Mammary epithelial cell (primary cell): ENCODE data around the gene NEK6.

ENCODE experiments used
- EZH2 ChIP-seq: IDR thresholded peaks from 2 replicates; pipeline ENCODE4 v1.6.1; 2012; ENCODE audit warnings: low read length, inconsistent platforms, borderline replicate concordance
- TF ChIP-seq, protein P1 (sequence below), 2 donors: IDR thresholded peaks in 1 of 2; conservative IDR thresholded peaks in 1 of 2; 2 replicates each; pipeline ENCODE4 v1.5.1; 2011 to 2012; ENCODE audit warnings: inconsistent platforms in 2 of 2, low read length in 2 of 2, mild to moderate bottlenecking in 2 of 2, control low read depth in 1 of 2, low read depth in 1 of 2; ENCODE audit not compliant: insufficient read depth in 1 of 2; ENCODE audit errors: extremely low read depth in 1 of 2

DNA sequence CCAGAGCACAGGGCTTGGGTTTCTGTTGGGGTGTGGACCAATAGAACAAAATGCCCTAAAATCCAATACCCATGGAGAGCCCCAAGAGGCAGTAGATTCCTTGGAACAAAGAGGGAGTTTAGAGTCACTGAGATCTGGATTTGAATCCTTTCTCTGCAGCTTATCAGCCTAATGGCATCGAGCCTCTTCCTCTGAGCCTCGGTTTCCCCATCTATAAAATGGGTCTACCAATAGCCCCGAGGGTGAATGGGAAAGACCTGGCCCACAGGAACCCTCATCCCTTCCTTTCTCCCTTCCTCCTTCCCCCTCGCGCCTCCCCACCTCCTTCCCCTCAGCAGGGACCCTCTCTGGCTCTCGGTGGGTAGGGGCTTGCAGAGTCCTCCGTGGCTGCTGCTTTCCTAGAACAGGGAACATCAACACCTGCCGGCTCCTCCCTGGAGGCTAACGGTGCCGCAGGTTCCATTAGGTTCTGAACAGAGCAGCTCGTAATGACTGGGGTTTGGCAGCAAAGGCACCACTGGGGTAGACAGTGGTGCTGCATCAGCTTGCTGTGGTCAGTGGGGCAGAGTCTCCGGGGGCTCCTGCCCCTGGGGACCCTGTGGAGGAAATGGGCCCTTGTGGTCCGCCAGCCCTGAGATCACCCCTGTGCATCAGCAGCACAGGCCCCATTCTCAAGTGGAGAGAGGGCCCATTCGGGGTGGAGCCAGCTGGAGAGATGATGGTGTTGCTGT is 40.3 kb downstream of the NEK6 start:
- TF ChIP-seq, protein P1, sequence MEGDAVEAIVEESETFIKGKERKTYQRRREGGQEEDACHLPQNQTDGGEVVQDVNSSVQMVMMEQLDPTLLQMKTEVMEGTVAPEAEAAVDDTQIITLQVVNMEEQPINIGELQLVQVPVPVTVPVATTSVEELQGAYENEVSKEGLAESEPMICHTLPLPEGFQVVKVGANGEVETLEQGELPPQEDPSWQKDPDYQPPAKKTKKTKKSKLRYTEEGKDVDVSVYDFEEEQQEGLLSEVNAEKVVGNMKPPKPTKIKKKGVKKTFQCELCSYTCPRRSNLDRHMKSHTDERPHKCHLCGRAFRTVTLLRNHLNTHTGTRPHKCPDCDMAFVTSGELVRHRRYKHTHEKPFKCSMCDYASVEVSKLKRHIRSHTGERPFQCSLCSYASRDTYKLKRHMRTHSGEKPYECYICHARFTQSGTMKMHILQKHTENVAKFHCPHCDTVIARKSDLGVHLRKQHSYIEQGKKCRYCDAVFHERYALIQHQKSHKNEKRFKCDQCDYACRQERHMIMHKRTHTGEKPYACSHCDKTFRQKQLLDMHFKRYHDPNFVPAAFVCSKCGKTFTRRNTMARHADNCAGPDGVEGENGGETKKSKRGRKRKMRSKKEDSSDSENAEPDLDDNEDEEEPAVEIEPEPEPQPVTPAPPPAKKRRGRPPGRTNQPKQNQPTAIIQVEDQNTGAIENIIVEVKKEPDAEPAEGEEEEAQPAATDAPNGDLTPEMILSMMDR (conservative IDR thresholded peaks at IDR 0.05 in 1 of 2, IDR thresholded peaks at IDR 0.05 in 1 of 2; ENCODE audit: extremely low read depth in 1 of 2, insufficient read depth in 1 of 2, low read depth in 1 of 2, low read length in 2 of 2), result no peak
- TF ChIP-seq EZH2, result no peak
